ENCODE results near the gene F11R.

Gene F11R

GRCh38 chr1:161038523-161039153 lies 17.7 kb upstream of the F11R start, which contains the start of gene TSTD1 (continued):
- TF ChIP-seq ZSCAN18 (tag by site-specific recombination; IDR thresholded peaks at IDR 0.05) (no peak), INSM2 (tag by site-specific recombination; IDR thresholded peaks at IDR 0.05) (no peak), PRDM2 (tag by site-specific recombination; IDR thresholded peaks at IDR 0.05; ENCODE audit: borderline replicate concordance) (no peak), ZNF843 (tag by site-specific recombination; IDR thresholded peaks at IDR 0.05) (no peak), ZNF768 (tag by site-specific recombination; IDR thresholded peaks at IDR 0.05) (no peak), ZSCAN16 (tag by site-specific recombination; IDR thresholded peaks at IDR 0.05) (no peak), SCRT1 (tag by site-specific recombination; IDR thresholded peaks at IDR 0.05; ENCODE audit: borderline replicate concordance) (peak; percentile 77), ZNF677 (tag by site-specific recombination; IDR thresholded peaks at IDR 0.05) (no peak), ZNF596 (tag by site-specific recombination; IDR thresholded peaks at IDR 0.05) (no peak), KLF16 (tag by site-specific recombination; IDR thresholded peaks at IDR 0.05) (0 out of 2 replicates have a peak, but pooled peaks have one; percentile 26), YY2 (tag by site-specific recombination; IDR thresholded peaks at IDR 0.05) (no peak), ZNF600 (tag by site-specific recombination; IDR thresholded peaks at IDR 0.05) (peak; percentile 44; the same call in 1 of the 2 replicates), BCL6B (tag by site-specific recombination; IDR thresholded peaks at IDR 0.05) (no peak), TCF7L2 (IDR thresholded peaks at IDR 0.05; ENCODE audit: borderline replicate concordance, low read depth, low read length) (no peak), ZNF140 (tag by site-specific recombination; IDR thresholded peaks at IDR 0.05) (no peak), ZXDB (tag by site-specific recombination; IDR thresholded peaks at IDR 0.05) (peak; percentile 68; the same call in 1 of the 2 replicates), ZNF155 (tag by site-specific recombination; IDR thresholded peaks at IDR 0.05) (no peak), SP2 (tag by site-specific recombination; IDR thresholded peaks at IDR 0.05) (peak; percentile 89), ZBTB11 (tag by site-specific recombination; conservative IDR thresholded peaks at IDR 0.05; ENCODE audit: low read depth) (peak; percentile 85), ZNF341 (tag by site-specific recombination; IDR thresholded peaks at IDR 0.05; ENCODE audit: low read depth) (no peak), ZNF121 (tag by site-specific recombination; IDR thresholded peaks at IDR 0.05) (no peak), ZNF148 (tag by site-specific recombination; IDR thresholded peaks at IDR 0.05; ENCODE audit: borderline replicate concordance) (no peak), ZFHX2 (tag by site-specific recombination; conservative IDR thresholded peaks at IDR 0.05) (peak; percentile 78), ZNF133 (tag by site-specific recombination; IDR thresholded peaks at IDR 0.05) (no peak)
